Neural progenitor cell (in vitro differentiated cells): ENCODE data around the gene IL17RE. TPM values are rescaled to one million over a fixed set of nuclear protein-coding genes. Genes with fewer than 3 reads are reported as not detected.
"Not testable (repeated sequence)": the region's sequence is repeated elsewhere in the genome, so short reads cannot be mapped to it uniquely, and the experiment has no call there.

Experiments
- DNase-seq: peaks from one replicate; pipeline ENCODE4 v3.0.0-alpha.2; 2016; ENCODE audit warnings: low spot score
- H2AFZ ChIP-seq: fragments of 200-600 bp; sonication (generic); replicated peaks from 2 replicates; pipeline ENCODE4 v1.6.1; 2016; ENCODE audit warnings: antibody characterized with exemption
- H3F3A ChIP-seq: fragments of 200-600 bp; sonication (generic); 2 replicates; pipeline ENCODE4 v1.6.1; 2016; ENCODE audit warnings: antibody characterized with exemption, low read depth
- H3K27ac ChIP-seq: fragments of 200-600 bp; sonication (generic); 2 replicates; pipeline ENCODE4 v1.5.1; 2016; ENCODE audit warnings: mild to moderate bottlenecking
- H3K27me3 ChIP-seq: fragments of 200-600 bp; sonication (generic); 2 replicates; pipeline ENCODE4 v1.6.1; 2016; ENCODE audit warnings: mild to moderate bottlenecking, moderate library complexity
- H3K36me3 ChIP-seq: fragments of 200-600 bp; sonication (generic); 2 replicates; pipeline ENCODE4 v1.5.1; 2016
- H3K4me1 ChIP-seq: fragments of 200-600 bp; sonication (generic); 2 replicates; pipeline ENCODE4 v1.6.1; 2016; ENCODE audit warnings: mixed run types
- H3K4me2 ChIP-seq: fragments of 200-600 bp; sonication (generic); 2 replicates; pipeline ENCODE4 v1.6.1; 2016
- H3K4me3 ChIP-seq: fragments of 200-600 bp; sonication (generic); 2 replicates; pipeline ENCODE4 v1.5.1; 2016
- H3K79me2 ChIP-seq: fragments of 200-600 bp; sonication (generic); 2 replicates; pipeline ENCODE4 v1.6.1; 2016; ENCODE audit warnings: low read depth
- H3K9ac ChIP-seq: fragments of 200-600 bp; sonication (generic); 2 replicates; pipeline ENCODE4 v1.6.1; 2016
- H3K9me3 ChIP-seq: fragments of 200-600 bp; sonication (generic); 2 replicates; pipeline ENCODE4 v1.5.1; 2016; ENCODE audit warnings: low read depth
- H4K20me1 ChIP-seq: fragments of 200-600 bp; sonication (generic); 2 replicates; pipeline ENCODE4 v1.6.1; 2016; ENCODE audit warnings: low read depth
- H3K27ac Mint-ChIP-seq: 3 replicates; pipeline ENCODE4 v1.8.0; 2021; ENCODE audit warnings: mixed read lengths
- H3K27me3 Mint-ChIP-seq: 2 replicates; pipeline ENCODE4 v1.8.0; 2022; ENCODE audit warnings: low read depth, mild to moderate bottlenecking, inconsistent platforms, moderate library complexity, mixed read lengths; ENCODE audit not compliant: insufficient read depth
- H3K36me3 Mint-ChIP-seq: 3 replicates; pipeline ENCODE4 v1.8.0; 2021; ENCODE audit warnings: mixed read lengths
- H3K4me1 Mint-ChIP-seq: 3 replicates; pipeline ENCODE4 v1.8.0; 2021; ENCODE audit warnings: mixed read lengths
- H3K4me3 Mint-ChIP-seq: 3 replicates; pipeline ENCODE4 v1.8.0; 2021; ENCODE audit warnings: mild to moderate bottlenecking, moderate library complexity, mixed read lengths
- H3K9me3 Mint-ChIP-seq: 3 replicates; pipeline ENCODE4 v1.8.0; 2020; ENCODE audit warnings: mixed read lengths
- CTCF ChIP-seq: fragments of 200-600 bp; sonication (generic); IDR thresholded peaks from 2 replicates; pipeline ENCODE4 v1.5.1; 2017; ENCODE audit warnings: antibody characterized with exemption, mild to moderate bottlenecking
- EZH2 ChIP-seq: fragments of 200-600 bp; sonication (generic); IDR thresholded peaks from 2 replicates; pipeline ENCODE4 v1.6.1; 2017; ENCODE audit warnings: antibody characterized with exemption, mild to moderate bottlenecking, moderate library complexity
- EZH2phosphoT487 ChIP-seq: fragments of 200-600 bp; sonication (generic); IDR thresholded peaks from 2 replicates; pipeline ENCODE4 v1.6.1; 2017; ENCODE audit warnings: antibody characterized with exemption
- total RNA-seq: library from RNA; depleted of rRNA; stranded (reverse); fragments of >200 nt; gene quantifications from 2 replicates; pipeline ENCODE4 v1.2.3, GENCODE V29; 2015; ENCODE audit warnings: low replicate concordance

The IL17RE gene
- 0.56 TPM in 1 of 2 replicates, not detected in the other for total RNA-seq

- Histone ChIP-seq H3F3A (peaks cover 7% of the 10 kb centered on the region), H3K4me3 (no peak within 1 kb of the TSS), H3K4me2 (no peak within 1 kb of the TSS), H3K79me2 (no peaks in the 10 kb centered on the region), H3K27ac (no peak within 1 kb of the TSS), H3K4me1 (no peaks in the 10 kb centered on the region), H4K20me1 (no peaks in the 10 kb centered on the region), H3K9me3 (no peaks in the 10 kb centered on the region), H2AFZ (peak within 1 kb of the TSS; percentile 39), H3K27me3 (no peaks in the 10 kb centered on the region), H3K36me3 (no peaks in the 10 kb centered on the region), H3K9ac (no peak within 1 kb of the TSS)
- H3K27ac Mint-ChIP-seq, result peak within 1 kb of the TSS; percentile 85
- DNase-seq, result peak; percentile 31
- peaks cover 2% of the 10 kb centered on the region for H3K27me3 Mint-ChIP-seq
- H3K9me3 Mint-ChIP-seq, result no peaks in the 10 kb centered on the region
- TF ChIP-seq CTCF (no peak), EZH2 (no peak), EZH2phosphoT487 (no peak)
- H3K36me3 Mint-ChIP-seq, result no peaks in the 10 kb centered on the region
- no peak within 1 kb of the TSS for H3K4me3 Mint-ChIP-seq
- peaks cover 9% of the 10 kb centered on the region for H3K4me1 Mint-ChIP-seq
These were observed at the start of gene IL17RE for GRCh38 chr3:9902372-9903237. IL17RE (plus strand) TSS chr3:9902848; CDS start chr3:9902933, 85 bp downstream.

- H3K27ac ChIP-seq, H4K20me1 ChIP-seq, H2AFZ ChIP-seq, H3K79me2 ChIP-seq, H3K36me3 ChIP-seq, H3K9ac ChIP-seq, H3K4me3 ChIP-seq, H3K4me3 Mint-ChIP-seq, H3F3A ChIP-seq, H3K9me3 Mint-ChIP-seq, H3K36me3 Mint-ChIP-seq, H3K9me3 ChIP-seq: not testable (repeated sequence)
- H3K27me3 Mint-ChIP-seq, result peaks cover 14% of the 10 kb centered on the region
- H3K4me1 Mint-ChIP-seq, result peaks cover 24% of the 10 kb centered on the region
- Histone ChIP-seq H3K27me3 (peaks cover 23% of the 10 kb centered on the region), H3K4me2 (peak overlapping the region; percentile 61), H3K4me1 (peaks cover 18% of the 10 kb centered on the region)
- peak; percentile 31 for TF ChIP-seq EZH2phosphoT487
- peak overlapping the region; percentile 76 for H3K27ac Mint-ChIP-seq
- peak; percentile 70 for DNase-seq
These were observed 48.2 kb upstream of the IL17RE start for GRCh38 chr3:9854291-9854940.

GRCh38 chr3:9855594-9855993, 47.1 kb upstream of the IL17RE start:
- peaks cover 2% of the 10 kb centered on the region for H3K9me3 Mint-ChIP-seq

More at GRCh38 chr3:9855594-9855993, 47.1 kb upstream of the IL17RE start:
- H3K4me2 ChIP-seq, result no peak overlapping the region
- H3K4me1 Mint-ChIP-seq, result peaks cover 28% of the 10 kb centered on the region
- no peaks in the 10 kb centered on the region for H3K79me2 ChIP-seq
- no peak overlapping the region for H2AFZ ChIP-seq
- H3K27me3 ChIP-seq, result peaks cover 23% of the 10 kb centered on the region
- no peak overlapping the region for H3K27ac ChIP-seq
- H3K27ac Mint-ChIP-seq, result no peak overlapping the region
- H3K4me3 ChIP-seq, result no peak overlapping the region
- TF ChIP-seq EZH2phosphoT487 (no peak), CTCF (no peak), EZH2 (no peak)
- H4K20me1 ChIP-seq, result no peaks in the 10 kb centered on the region
- no peak overlapping the region for H3K9ac ChIP-seq
- peaks cover 21% of the 10 kb centered on the region for H3K4me1 ChIP-seq
- no peaks in the 10 kb centered on the region for H3K9me3 ChIP-seq
- peaks cover 11% of the 10 kb centered on the region for H3K27me3 Mint-ChIP-seq
- peaks cover 8% of the 10 kb centered on the region for H3F3A ChIP-seq
- H3K36me3 Mint-ChIP-seq, result no peaks in the 10 kb centered on the region
- H3K4me3 Mint-ChIP-seq, result no peak overlapping the region
- no peak for DNase-seq
- H3K36me3 ChIP-seq, result no peaks in the 10 kb centered on the region
